Measurements from ENCODE around the gene STK11IP. TPM values are rescaled to one million over a fixed set of nuclear protein-coding genes. Genes with fewer than 3 reads are reported as not detected.

The STK11IP gene
- total RNA-seq, 2 donors from 2014 or later: 18.3 to 60.3 TPM

GRCh38 chr2:219620546-219620945 lies 22.9 kb downstream of the STK11IP start:
- no peak overlapping the region for H3K27ac ChIP-seq
- no peaks in the 10 kb centered on the region for H3K36me3 ChIP-seq
- no peaks in the 10 kb centered on the region for H3K9me3 ChIP-seq
- WGBS: 73% methylated on average over 6 of the region's 6 CpGs
- TF ChIP-seq POLR2A (IDR thresholded peaks at IDR 0.05): no peak
- TF ChIP-seq CTCF (IDR thresholded peaks at IDR 0.05): no peak
- TF ChIP-seq POLR2AphosphoS5 (IDR thresholded peaks at IDR 0.05): no peak
- intact Hi-C loops (cut with DNase I): no loop called here
- no peaks in the 10 kb centered on the region for H3K4me1 ChIP-seq (replicated peaks)
- no peaks in the 10 kb centered on the region for H3K27me3 ChIP-seq (replicated peaks; ENCODE audit: insufficient read depth)
- no peak for DNase-seq (ENCODE audit: low spot score)
- H3K4me3 ChIP-seq: no peak overlapping the region

GRCh38 chr2:219621935-219622334 lies 24.3 kb downstream of the STK11IP start:
- H3K4me3 ChIP-seq: no peak overlapping the region
- H3K27me3 ChIP-seq (replicated peaks; ENCODE audit: insufficient read depth): no peaks in the 10 kb centered on the region
- WGBS: 85% methylated on average over 4 of the region's 4 CpGs
- H3K4me1 ChIP-seq (replicated peaks): no peaks in the 10 kb centered on the region
- TF ChIP-seq CTCF (IDR thresholded peaks at IDR 0.05): no peak
- TF ChIP-seq POLR2A (IDR thresholded peaks at IDR 0.05): no peak
- no peak for TF ChIP-seq POLR2AphosphoS5 (IDR thresholded peaks at IDR 0.05)
- no peaks in the 10 kb centered on the region for H3K9me3 ChIP-seq
- intact Hi-C loops (cut with DNase I): no loop called here
- H3K36me3 ChIP-seq: no peaks in the 10 kb centered on the region
- no peak overlapping the region for H3K27ac ChIP-seq
- no peak for DNase-seq (ENCODE audit: low spot score)

GRCh38 chr2:219622472-219622871 lies 24.8 kb downstream of the STK11IP start:
- no peaks in the 10 kb centered on the region for H3K36me3 ChIP-seq
- H3K27me3 ChIP-seq (replicated peaks; ENCODE audit: insufficient read depth): no peaks in the 10 kb centered on the region
- no peaks in the 10 kb centered on the region for H3K9me3 ChIP-seq
- no peaks in the 10 kb centered on the region for H3K4me1 ChIP-seq (replicated peaks)
- intact Hi-C loops (cut with DNase I): no loop called here
- no peak for TF ChIP-seq CTCF (IDR thresholded peaks at IDR 0.05)
- no peak for TF ChIP-seq POLR2AphosphoS5 (IDR thresholded peaks at IDR 0.05)
- TF ChIP-seq POLR2A (IDR thresholded peaks at IDR 0.05): no peak
- DNase-seq (ENCODE audit: low spot score): no peak
- H3K4me3 ChIP-seq: no peak overlapping the region
- H3K27ac ChIP-seq: no peak overlapping the region
- WGBS: 88% methylated on average over 2 of the region's 2 CpGs

- H3K27ac ChIP-seq: no peak overlapping the region
- H3K9me3 ChIP-seq: no peaks in the 10 kb centered on the region
- H3K27me3 ChIP-seq (replicated peaks; ENCODE audit: insufficient read depth): no peaks in the 10 kb centered on the region
- H3K36me3 ChIP-seq: no peaks in the 10 kb centered on the region
- 75% methylated on average over 6 of the region's 6 CpGs for WGBS
- intact Hi-C loops (cut with DNase I): no loop called here
- H3K4me3 ChIP-seq: no peak overlapping the region
- H3K4me1 ChIP-seq (replicated peaks): no peaks in the 10 kb centered on the region
- DNase-seq (ENCODE audit: low spot score): no peak
- TF ChIP-seq POLR2AphosphoS5 (IDR thresholded peaks at IDR 0.05): no peak
- TF ChIP-seq CTCF (IDR thresholded peaks at IDR 0.05): no peak
- TF ChIP-seq POLR2A (IDR thresholded peaks at IDR 0.05): no peak
These were observed 26.9 kb downstream of the STK11IP start for GRCh38 chr2:219624565-219624964.

GRCh38 chr2:219625179-219625578 lies 27.5 kb downstream of the STK11IP start:
- Histone ChIP-seq H3K36me3 (no peaks in the 10 kb centered on the region), H3K9me3 (no peaks in the 10 kb centered on the region), H3K4me1 (replicated peaks) (no peaks in the 10 kb centered on the region), H3K4me3 (no peak overlapping the region), H3K27ac (no peak overlapping the region), H3K27me3 (replicated peaks; ENCODE audit: insufficient read depth) (no peaks in the 10 kb centered on the region)
- intact Hi-C loops (cut with DNase I): no loop called here
- TF ChIP-seq POLR2A (IDR thresholded peaks at IDR 0.05) (no peak), POLR2AphosphoS5 (IDR thresholded peaks at IDR 0.05) (no peak)
- DNase-seq (ENCODE audit: low spot score): no peak
- WGBS: 97% methylated on average over 5 of the region's 5 CpGs
